ENCODE measurements around the gene GRK3.

DNA sequence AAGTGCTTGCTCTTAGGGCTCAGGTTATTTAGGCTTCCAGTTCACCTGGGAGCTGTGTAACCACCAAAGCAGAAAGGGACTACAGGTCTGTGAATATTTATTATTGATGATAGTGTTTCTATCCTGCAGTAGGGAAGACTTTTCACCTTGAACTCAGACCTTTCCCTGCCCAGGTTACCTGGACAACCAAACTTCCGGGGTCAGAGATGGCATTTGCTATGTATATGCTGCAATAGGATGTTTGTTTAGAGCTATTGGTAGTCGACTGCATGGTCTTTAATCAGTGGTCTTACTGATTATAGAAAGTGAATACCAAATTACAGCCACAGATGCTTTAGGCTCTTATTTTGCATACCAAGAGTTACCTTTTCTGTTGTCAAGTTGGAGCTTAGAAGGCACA lies 94.9 kb downstream of the GRK3 start:
- TF ChIP-seq ZNF274 (IDR thresholded peaks at IDR 0.05; ENCODE audit: low read depth, low read length) (no peak), YY1 (IDR thresholded peaks at IDR 0.05; ENCODE audit: insufficient read depth, insufficient read length) (no peak), SUZ12 (IDR thresholded peaks at IDR 0.05; ENCODE audit: extremely low read depth, insufficient read depth, insufficient read length) (no peak)

All from NT2/D1 (cell line).